Keratinocyte (primary cell): Measurements from ENCODE around the gene ASMT. TPM values are rescaled to one million over a fixed set of nuclear protein-coding genes. Genes with fewer than 3 reads are reported as not detected.

Experiments
- DNase-seq: peaks from one replicate; pipeline ENCODE4 v3.0.0-alpha.2; 2011; ENCODE audit warnings: low read depth, missing footprints, low spot score
- FAIRE-seq: peaks from 2 replicates; lab custom pipeline; 2011; peaks lifted over from hg19 to GRCh38; lab: Jason Lieb, UNC
- H2AFZ ChIP-seq: 2 replicates; pipeline ENCODE4 v1.6.0; 2012; ENCODE audit warnings: low read length, control low read depth, inconsistent platforms; ENCODE audit not compliant: control insufficient read depth
- H3K27ac ChIP-seq: 2 replicates; pipeline ENCODE4 v1.5.1; 2011; ENCODE audit warnings: low read length; ENCODE audit not compliant: control insufficient read depth, insufficient read depth
- H3K27me3 ChIP-seq: 3 replicates; pipeline ENCODE4 v1.6.0; 2011; ENCODE audit warnings: low read length; ENCODE audit not compliant: control insufficient read depth, insufficient read depth; ENCODE audit errors: extremely low read depth
- H3K36me3 ChIP-seq, 2 experiments: 2 replicates in 1 of 2; 3 replicates in 1 of 2; pipeline ENCODE4 v1.5.1; 2011; ENCODE audit warnings: low read length in 2 of 2, mild to moderate bottlenecking in 1 of 2; ENCODE audit not compliant: control insufficient read depth in 2 of 2, insufficient read depth in 2 of 2; ENCODE audit errors: extremely low read depth in 1 of 2
- H3K4me1 ChIP-seq: 3 replicates; pipeline ENCODE4 v1.5.1; 2011; ENCODE audit warnings: low read length; ENCODE audit not compliant: control insufficient read depth, insufficient read depth; ENCODE audit errors: extremely low read depth
- H3K4me2 ChIP-seq: 3 replicates; pipeline ENCODE4 v1.6.0; 2011; ENCODE audit warnings: low read depth, low read length; ENCODE audit not compliant: control insufficient read depth, insufficient read depth; ENCODE audit errors: extremely low read depth
- H3K4me3 ChIP-seq, 3 experiments: fragments of 200-600 bp in 1 of 3; sonication (generic) in 1 of 3; 2 replicates in 2 of 3; 3 replicates in 1 of 3; pipeline ENCODE4 v1.5.1; 2011 to 2016; ENCODE audit warnings: low read length in 3 of 3, mild to moderate bottlenecking in 3 of 3, control low read depth in 2 of 3, inconsistent platforms in 1 of 3, low read depth in 1 of 3, mixed read lengths in 1 of 3, mixed run types in 1 of 3, moderate library complexity in 1 of 3; ENCODE audit not compliant: control insufficient read depth in 2 of 3, insufficient read depth in 2 of 3; ENCODE audit errors: extremely low read depth in 1 of 3
- H3K79me2 ChIP-seq: 2 replicates; pipeline ENCODE4 v1.6.0; 2012; ENCODE audit warnings: low read length; ENCODE audit not compliant: control insufficient read depth, insufficient read depth
- H3K9ac ChIP-seq: 3 replicates; pipeline ENCODE4 v1.6.0; 2011; ENCODE audit warnings: low read length; ENCODE audit not compliant: control insufficient read depth, insufficient read depth; ENCODE audit errors: extremely low read depth
- H3K9me1 ChIP-seq: 3 replicates; pipeline ENCODE4 v1.6.0; 2011; ENCODE audit warnings: low read length; ENCODE audit not compliant: control insufficient read depth, insufficient read depth; ENCODE audit errors: extremely low read depth
- H3K9me3 ChIP-seq: 2 replicates; pipeline ENCODE4 v1.5.1; 2012; ENCODE audit warnings: low read depth, low read length; ENCODE audit not compliant: control insufficient read depth
- H4K20me1 ChIP-seq: 3 replicates; pipeline ENCODE4 v1.6.0; 2011; ENCODE audit warnings: low read length; ENCODE audit not compliant: control insufficient read depth, insufficient read depth; ENCODE audit errors: extremely low read depth
- CTCF ChIP-seq, 3 experiments: IDR thresholded peaks in 1 of 3; conservative IDR thresholded peaks in 1 of 3; optimal IDR thresholded peaks in 1 of 3; 2 replicates in 2 of 3; 3 replicates in 1 of 3; pipeline versions ENCODE3 to v1.5.1; 2011; ENCODE audit warnings: low read length in 3 of 3, mild to moderate bottlenecking in 3 of 3, moderate library complexity in 2 of 3, control low read depth in 1 of 3, inconsistent platforms in 1 of 3; ENCODE audit not compliant: insufficient read depth in 2 of 3; ENCODE audit errors: extremely low read depth in 1 of 3
- EZH2 ChIP-seq: IDR thresholded peaks from one replicate; pipeline ENCODE4 v1.6.1; 2012; ENCODE audit warnings: inconsistent platforms, mild to moderate bottlenecking, low read length, moderate library complexity
- dilution Hi-C: fragments of 300-500 bp; cut with MboI; formaldehyde crosslinking; loops from one replicate; pipeline ENCODE4 v1.7.0; 2020; ENCODE audit warnings: low sequenced_read_pairs; ENCODE audit not compliant: extremely low pct_ligation_motif_present
- polyA plus RNA-seq, 5 experiments: library from polyadenylated mRNA; depleted of rRNA in 3 of 5; stranded (reverse) in 3 of 5; stranded (forward) in 1 of 5; unstranded in 1 of 5; fragments of >200 nt; gene quantifications; 1 replicate in 1 of 5; 2 replicates in 3 of 5; 3 replicates in 1 of 5; pipeline versions ENCODE4 v1.2.1 to v1.2.3, GENCODE V29; 2011 to 2012; ENCODE audit warnings: missing spikeins in 2 of 5, low read depth in 1 of 5, low replicate concordance in 1 of 5

Gene ASMT
- polyA plus RNA-seq, 1 donor (not counting 4 experiments of a cell fraction or from before 2014, with no cell fraction given): not detected

GRCh38 chrX:1597345-1598020 is 17.4 kb upstream of the ASMT start:
- no peaks in the 10 kb centered on the region for H3K9me3 ChIP-seq
- FAIRE-seq: no peak
- H3K36me3 ChIP-seq: peaks cover 29 to 53% of the 10 kb centered on the region in 2 experiments
- H3K79me2 ChIP-seq: peaks cover 62% of the 10 kb centered on the region
- no peaks in the 10 kb centered on the region for H3K9me1 ChIP-seq
- no peak overlapping the region for H3K4me2 ChIP-seq
- DNase-seq: no peak
- TF ChIP-seq EZH2 (no peak), CTCF (optimal IDR thresholded peaks at IDR 0.05 in 1 of 3, IDR thresholded peaks at IDR 0.05 in 1 of 3, conservative IDR thresholded peaks at IDR 0.05 in 1 of 3; ENCODE audit: extremely low read depth in 1 of 3, insufficient read depth in 2 of 3, low read length in 3 of 3) (no peak)
- H2AFZ ChIP-seq: no peak overlapping the region
- H3K4me1 ChIP-seq: peaks cover 3% of the 10 kb centered on the region
- H4K20me1 ChIP-seq: no peaks in the 10 kb centered on the region
- no peak overlapping the region for H3K4me3 ChIP-seq
- H3K27ac ChIP-seq: no peak overlapping the region
- H3K9ac ChIP-seq: no peak overlapping the region
- dilution Hi-C loops: no loop called here
- no peaks in the 10 kb centered on the region for H3K27me3 ChIP-seq

GRCh38 chrX:1598021-1598875 is 16.6 kb upstream of the ASMT start:
- Histone ChIP-seq H3K4me1 (no peaks in the 10 kb centered on the region), H3K9me1 (no peaks in the 10 kb centered on the region), H3K79me2 (peaks cover 55% of the 10 kb centered on the region), H3K27me3 (no peaks in the 10 kb centered on the region), H3K27ac (no peak overlapping the region), H3K4me2 (no peak overlapping the region), H4K20me1 (no peaks in the 10 kb centered on the region), H3K36me3 (peaks cover 29 to 53% of the 10 kb centered on the region in 2 experiments), H3K4me3 (no peak overlapping the region), H2AFZ (no peak overlapping the region), H3K9ac (no peak overlapping the region), H3K9me3 (no peaks in the 10 kb centered on the region)
- no peak for DNase-seq
- no peak for FAIRE-seq
- dilution Hi-C loops: no loop called here
- TF ChIP-seq EZH2 (no peak), CTCF (optimal IDR thresholded peaks at IDR 0.05 in 1 of 3, IDR thresholded peaks at IDR 0.05 in 1 of 3, conservative IDR thresholded peaks at IDR 0.05 in 1 of 3; ENCODE audit: extremely low read depth in 1 of 3, insufficient read depth in 2 of 3, low read length in 3 of 3) (no peak)
